GM23248 (cell line): ENCODE data around the gene AKIRIN2.

Experiments used
- EZH2 ChIP-seq: fragments of 200-600 bp; sonication (generic); IDR thresholded peaks from 2 replicates; pipeline ENCODE4 v1.6.1; 2018; ENCODE audit warnings: antibody characterized with exemption, mild to moderate bottlenecking; ENCODE audit not compliant: insufficient read depth, poor library complexity, severe bottlenecking
- EZH2phosphoT487 ChIP-seq: fragments of 200-600 bp; sonication (generic); IDR thresholded peaks from 2 replicates; pipeline ENCODE4 v1.6.1; 2018; ENCODE audit warnings: antibody characterized with exemption, moderate library complexity, mild to moderate bottlenecking, low read depth; ENCODE audit not compliant: insufficient read depth

DNA sequence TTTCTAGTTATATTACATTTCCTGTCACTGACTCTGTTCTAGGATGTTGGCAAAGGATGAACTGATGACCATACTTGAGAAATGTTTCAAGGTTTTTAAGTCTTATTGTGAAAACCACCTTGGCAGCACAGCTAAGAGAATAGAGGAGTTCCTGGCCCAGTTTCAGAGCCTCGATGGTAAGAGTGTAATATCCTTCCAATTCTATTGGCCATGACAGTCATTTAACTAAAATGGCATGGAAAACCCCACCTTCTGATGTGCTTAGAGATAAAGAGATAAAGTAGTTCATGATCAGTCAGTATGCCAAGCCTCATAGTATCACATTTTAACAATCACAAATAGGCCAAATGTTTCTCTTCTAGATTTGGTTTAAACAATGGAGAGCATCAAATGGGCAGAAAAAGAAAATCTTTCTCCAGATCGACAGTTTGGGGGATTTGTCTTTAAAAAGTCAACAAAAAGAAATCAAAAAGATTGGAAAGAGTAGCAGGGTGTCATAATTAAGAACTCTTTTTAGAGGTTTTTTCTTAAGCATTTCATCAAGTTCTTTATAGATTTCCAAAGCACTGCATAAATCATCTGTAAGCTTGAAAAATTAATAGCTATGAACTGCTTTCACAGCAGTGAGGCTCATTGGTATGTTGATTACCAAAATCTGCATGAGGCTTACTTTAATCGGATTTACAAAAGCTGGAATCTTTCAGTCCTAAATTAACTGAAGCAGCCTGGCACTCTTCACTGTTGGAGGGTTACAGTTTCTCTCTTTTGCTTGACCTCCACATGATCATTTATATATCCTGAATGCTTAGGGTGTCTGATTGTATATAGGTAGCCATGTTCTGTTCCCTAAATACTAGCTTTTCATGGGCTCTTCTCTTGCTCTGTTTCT is 48.7 kb downstream of the AKIRIN2 start:
- no peak for TF ChIP-seq EZH2
- TF ChIP-seq EZH2phosphoT487 = no peak
